GM12865 (cell line): Measurements from ENCODE around the gene MAGI2.

Experiments used
- DNase-seq: peaks from one replicate; pipeline ENCODE4 v3.0.0; 2010; ENCODE audit warnings: low read depth
- H3K4me3 ChIP-seq: 2 replicates; pipeline ENCODE4 v1.5.1; 2011; ENCODE audit warnings: mild to moderate bottlenecking, low read depth, low read length, control low read depth
- CTCF ChIP-seq: IDR thresholded peaks from 2 replicates; pipeline ENCODE4 v1.5.1; 2011; ENCODE audit warnings: low read length, control low read depth, low read depth, inconsistent platforms; ENCODE audit not compliant: insufficient read depth; ENCODE audit errors: missing control alignments

MAGI2 gene

GRCh38 chr7:78389022-78389421 lies 1064.4 kb downstream of the MAGI2 start:
- DNase-seq, result no peak
- H3K4me3 ChIP-seq, result no peak overlapping the region
- TF ChIP-seq CTCF, result no peak

GRCh38 chr7:78386520-78386919 lies 1066.9 kb downstream of the MAGI2 start:
- TF ChIP-seq CTCF, result no peak
- DNase-seq, result no peak
- no peak overlapping the region for H3K4me3 ChIP-seq

- DNase-seq, result no peak
- no peak for TF ChIP-seq CTCF
- no peak overlapping the region for H3K4me3 ChIP-seq
Measured at GRCh38 chr7:78383096-78383880, 1070.2 kb downstream of the MAGI2 start.

GRCh38 chr7:78379148-78379547 lies 1074.3 kb downstream of the MAGI2 start:
- H3K4me3 ChIP-seq, result no peak overlapping the region
- no peak for DNase-seq
- no peak for TF ChIP-seq CTCF

GRCh38 chr7:78377532-78377931 lies 1075.9 kb downstream of the MAGI2 start:
- no peak overlapping the region for H3K4me3 ChIP-seq
- no peak for TF ChIP-seq CTCF
- DNase-seq, result no peak

- no peak for TF ChIP-seq CTCF
- H3K4me3 ChIP-seq, result no peak overlapping the region
- DNase-seq, result no peak
Measured at GRCh38 chr7:78370936-78371335, 1082.5 kb downstream of the MAGI2 start.

- H3K4me3 ChIP-seq, result no peak overlapping the region
- TF ChIP-seq CTCF, result no peak
Measured at GRCh38 chr7:78368771-78369170, 1084.7 kb downstream of the MAGI2 start.

More at GRCh38 chr7:78368771-78369170, 1084.7 kb downstream of the MAGI2 start:
- DNase-seq, result no peak
